CD4-positive, alpha-beta T cell treated with Interferon alpha-2 for 1 hour (primary cell): ENCODE measurements around the gene DNAJB8.

Experiments used
- DNase-seq, 2 donors: peaks; one replicate each; pipeline ENCODE4 v3.0.0-alpha.2; 2020 to 2022

The DNAJB8 gene

DNA sequence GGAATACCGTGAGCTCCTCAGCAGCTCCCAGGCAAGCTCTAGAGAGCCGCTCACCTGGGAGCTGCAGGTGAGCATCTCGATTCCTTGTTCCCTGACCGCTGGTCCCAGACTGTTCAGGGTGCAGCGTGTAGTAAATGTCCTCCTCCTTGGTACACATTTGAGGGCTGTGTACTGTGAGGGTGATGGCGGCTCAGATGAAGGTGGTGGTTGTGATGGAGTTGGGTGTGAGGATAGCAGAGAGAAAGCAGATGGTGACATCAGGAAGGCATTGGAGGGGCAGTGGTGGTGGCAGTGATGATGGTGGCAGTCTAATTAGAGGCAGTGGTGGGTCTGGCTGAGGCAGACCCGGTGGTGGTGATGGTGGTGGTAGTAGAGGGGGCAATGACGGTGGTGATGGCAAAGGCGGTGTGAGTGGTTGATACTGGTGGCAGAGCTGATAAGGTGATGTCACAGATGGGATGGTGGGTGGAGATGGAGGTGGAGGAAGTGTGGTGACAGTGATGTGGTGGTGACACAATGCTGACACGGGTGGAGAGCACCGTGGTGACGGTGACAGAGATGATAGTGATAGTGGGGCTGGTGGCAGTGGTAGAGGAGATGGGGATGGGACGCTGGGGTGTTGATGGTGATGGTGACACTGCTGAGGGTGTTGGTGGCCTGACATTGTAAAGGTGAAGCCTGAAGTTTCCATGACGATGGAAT is at the start of gene DNAJB8:
Gene DNAJB8, minus strand, starts transcription at position 51 of the 702 bp plus-strand sequence. CDS start 3,645 bp downstream, outside the sequence.
- peak; percentile 15 to 22 for DNase-seq

DNA sequence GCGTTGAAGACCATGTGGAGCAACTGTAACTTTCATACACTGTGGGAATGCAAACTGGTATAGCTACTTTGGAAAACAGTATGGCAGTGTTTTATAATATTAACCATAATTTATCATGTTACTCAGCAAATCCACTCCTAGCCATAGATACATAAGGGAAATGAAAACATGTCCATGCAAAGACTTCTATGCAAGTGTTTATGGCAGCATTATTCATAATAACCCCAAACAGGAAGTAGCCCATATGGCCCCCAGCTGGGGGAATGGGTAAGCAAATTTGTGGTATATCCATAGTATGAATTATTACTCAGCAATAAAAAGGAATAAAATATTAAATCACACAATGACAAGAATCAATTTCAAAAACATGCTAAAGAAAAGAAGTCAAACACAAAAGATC is 49.3 kb upstream of the DNAJB8 start:
- DNase-seq, result no peak

DNA sequence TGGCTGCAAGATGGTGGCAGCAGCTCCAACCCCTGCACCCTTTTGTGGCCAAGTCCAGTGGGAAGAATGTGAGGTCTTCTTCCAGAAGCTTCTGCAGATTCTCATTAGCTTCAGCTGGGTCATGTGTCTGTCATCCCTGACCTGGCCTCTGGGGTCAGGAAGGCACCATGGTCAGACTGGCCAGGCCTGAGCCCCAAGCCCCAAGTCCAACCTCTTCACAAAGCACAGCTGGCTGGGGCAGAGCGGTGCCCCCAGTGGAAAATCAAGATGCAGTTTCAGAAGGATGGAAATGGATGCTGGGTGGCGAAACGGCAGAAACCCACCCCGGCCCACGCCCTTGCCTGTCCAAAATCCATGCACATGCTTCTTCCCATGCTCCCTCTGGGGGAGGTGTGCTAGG is 42.2 kb upstream of the DNAJB8 start:
- DNase-seq, result no peak

DNA sequence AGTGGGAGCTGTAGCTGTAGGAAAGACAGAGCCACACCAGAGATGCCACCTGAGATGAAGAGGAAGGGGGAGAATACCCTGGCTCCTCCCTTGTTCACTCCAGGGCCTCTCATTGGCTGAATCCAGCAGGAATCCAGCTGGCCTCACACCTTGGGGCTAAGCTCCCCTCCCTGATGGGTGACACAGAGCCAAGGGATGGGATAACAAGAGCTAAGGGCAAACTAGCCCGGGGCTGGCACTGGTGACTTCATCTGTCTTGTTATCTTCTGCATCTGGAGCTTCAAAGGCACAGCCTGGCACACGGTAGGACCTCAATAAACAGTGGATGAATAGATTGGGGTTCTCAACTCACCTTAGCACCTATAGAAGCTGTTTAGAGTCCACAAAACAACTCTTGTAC is 40.1 kb upstream of the DNAJB8 start:
- DNase-seq, result no peak

DNA sequence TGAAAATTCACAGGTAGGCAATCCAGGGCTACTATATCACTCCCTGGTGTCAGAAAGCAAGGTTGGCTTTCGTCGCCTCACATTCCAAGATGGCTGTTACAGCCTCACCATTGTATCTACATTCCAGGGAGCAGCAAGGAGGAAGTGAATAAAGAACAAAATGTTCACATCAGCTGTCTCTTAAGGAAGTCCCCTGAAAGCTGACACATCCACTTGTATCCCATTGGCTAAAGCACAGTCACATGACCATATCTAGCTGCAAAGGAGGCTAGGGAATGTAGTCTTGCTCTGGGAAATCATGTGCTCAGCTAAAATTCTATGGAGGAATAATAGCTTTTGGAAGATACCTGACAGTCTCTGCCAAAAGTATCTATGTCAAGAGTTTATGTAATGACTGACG is 39.1 kb upstream of the DNAJB8 start:
- no peak for DNase-seq

DNA sequence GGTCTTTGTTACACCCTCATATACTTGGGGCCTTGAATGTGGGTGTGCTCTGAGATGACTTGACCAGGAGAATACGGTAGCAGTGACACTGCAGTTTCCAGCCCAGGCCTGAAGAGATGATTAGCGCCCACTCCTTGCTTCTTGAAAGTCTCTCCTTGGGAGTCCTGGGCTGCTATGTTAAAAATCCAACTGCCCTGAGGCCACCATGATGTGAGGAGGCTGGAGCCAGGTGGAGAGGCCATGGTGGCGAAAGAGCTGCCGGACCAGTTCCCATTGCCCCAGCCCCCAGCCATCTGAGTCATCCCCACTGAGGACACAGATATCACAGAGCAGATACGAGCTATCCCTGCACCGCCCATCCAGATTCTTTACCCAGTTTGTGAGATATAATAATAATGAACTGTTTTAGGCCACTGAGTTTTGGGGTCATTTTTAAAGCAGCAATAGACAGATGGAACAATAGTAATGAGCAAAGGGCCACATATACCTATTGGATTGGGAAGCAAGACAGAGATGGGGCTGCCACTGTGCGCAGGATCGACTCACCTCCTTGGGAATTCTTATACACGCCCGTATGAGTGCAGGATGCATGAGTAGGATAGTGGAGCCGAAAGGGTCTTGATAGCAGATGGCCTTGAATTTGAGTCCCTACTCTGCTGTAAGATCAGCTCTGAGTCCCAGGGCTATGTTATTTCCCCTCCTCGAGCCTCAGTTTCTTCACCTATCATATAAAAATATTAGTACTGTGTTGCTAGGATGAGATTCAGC is 38.5 kb upstream of the DNAJB8 start:
- no peak for DNase-seq

DNA sequence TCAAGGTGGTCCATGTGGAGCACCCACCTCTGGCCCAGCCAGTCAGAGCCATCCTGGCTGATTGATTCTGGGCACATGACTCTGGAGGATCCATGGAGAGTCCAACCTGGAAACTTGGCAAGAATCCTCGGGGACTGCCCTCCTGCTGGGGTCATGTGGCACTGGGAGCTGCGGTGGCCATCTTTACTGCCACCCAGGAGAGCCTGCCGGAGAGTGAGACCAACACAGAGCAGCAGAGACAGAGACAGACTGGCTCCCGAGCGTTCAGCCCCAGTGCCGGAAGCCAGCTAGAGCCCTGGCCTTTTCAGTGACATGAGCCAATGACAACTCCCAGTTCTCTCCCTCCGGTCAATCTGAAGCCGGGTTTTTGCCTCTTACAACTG is 37.8 kb upstream of the DNAJB8 start:
- no peak for DNase-seq

DNA sequence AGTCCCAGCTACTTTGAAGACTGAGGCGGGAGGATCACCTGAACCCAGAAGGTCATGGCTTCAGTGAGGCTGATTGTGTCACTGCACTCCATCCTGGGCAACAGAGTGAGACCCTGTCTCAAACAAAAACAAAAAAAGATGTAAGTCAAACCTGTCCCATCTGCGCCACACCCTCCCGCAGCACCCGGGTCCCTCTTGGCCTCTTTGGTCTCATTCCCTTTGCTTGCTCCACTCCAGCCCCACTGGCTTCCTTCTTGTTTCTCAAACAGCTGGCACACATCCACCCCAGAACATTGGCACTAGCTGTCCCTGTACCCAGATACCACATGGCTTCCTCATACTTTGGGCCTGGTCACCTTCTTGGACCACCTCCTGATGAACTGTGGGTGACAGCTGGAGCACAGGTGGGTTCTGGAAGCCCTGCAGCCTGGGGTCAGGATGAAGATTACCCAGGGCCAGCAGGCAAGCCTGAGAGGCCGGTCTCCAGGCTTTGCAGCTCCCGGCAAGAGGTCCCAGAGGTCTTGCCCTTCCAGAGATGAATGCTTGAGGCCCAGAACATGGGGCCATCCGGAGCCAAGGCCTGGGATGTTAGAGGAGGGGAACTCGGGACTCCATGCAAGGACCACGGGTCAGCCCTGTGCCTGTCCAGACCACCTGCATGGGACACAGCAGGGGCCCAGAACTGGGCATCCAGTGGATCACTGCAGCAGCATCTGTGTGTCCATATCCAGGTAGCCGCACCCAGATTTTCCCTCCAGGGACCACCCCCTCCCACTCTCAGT is 37.3 kb upstream of the DNAJB8 start:
- no peak for DNase-seq

DNA sequence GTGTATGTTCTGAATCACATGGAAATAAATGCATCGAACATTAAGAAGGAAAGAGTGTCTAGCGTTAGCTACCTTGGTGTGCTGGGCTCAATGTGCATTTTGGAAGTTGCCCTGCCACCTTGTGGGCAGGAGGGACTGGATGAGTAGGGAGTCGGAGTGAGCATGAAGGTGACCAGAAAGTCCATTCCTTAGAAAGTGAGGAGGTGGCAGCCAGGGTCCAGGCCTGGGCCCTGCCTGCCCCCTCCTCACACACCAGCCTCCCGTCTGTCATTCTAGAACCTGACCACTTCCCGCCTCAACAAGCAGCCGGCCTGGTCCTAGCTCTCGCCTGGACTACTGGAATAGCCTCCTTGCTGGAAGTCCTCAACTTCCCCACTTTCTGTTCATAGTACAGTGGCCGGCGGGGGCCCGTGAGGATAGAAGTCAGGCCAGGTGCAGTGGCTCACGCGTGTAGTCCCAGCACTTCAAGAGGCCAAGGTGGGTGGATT is 36.5 kb upstream of the DNAJB8 start:
- DNase-seq, result no peak

DNA sequence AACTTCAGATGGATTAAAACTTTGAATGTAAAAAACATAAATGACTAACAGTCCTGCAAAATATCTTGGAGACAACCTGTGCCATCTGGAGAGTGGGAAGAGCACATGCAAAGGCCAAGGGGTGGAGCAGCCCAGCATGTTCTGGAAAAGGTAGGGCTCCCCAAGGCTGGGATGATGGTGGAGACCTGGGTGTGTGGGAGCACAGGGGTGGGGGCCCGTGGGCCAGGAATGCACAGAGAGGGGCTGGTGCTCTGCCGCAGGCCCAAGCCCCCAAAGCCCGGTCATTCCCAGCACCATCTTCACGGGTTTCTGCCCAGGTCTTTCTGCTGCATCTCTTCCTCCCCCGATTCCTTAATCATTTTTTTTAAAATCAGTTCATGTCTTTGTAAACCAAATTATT is 36.0 kb upstream of the DNAJB8 start:
- no peak for DNase-seq

DNA sequence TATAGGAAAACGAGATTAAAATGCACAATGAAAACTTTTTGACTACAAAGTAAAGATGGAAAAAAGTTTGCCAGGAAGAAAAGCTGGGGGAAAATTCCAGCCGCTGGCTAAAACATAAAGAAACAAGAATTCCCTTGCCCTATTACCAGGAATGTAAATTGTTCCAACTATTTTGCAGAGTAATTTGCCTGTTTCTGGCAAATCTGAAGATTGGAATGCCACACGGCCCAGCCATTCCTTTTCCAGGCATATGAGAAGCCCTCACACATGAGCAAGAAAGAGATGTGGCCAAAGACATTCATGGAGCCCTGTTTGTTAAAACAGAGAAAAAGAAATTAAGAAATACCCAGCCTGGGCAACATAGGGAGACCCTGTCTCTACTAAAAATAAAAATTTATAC is 34.7 kb upstream of the DNAJB8 start:
- no peak for DNase-seq

DNA sequence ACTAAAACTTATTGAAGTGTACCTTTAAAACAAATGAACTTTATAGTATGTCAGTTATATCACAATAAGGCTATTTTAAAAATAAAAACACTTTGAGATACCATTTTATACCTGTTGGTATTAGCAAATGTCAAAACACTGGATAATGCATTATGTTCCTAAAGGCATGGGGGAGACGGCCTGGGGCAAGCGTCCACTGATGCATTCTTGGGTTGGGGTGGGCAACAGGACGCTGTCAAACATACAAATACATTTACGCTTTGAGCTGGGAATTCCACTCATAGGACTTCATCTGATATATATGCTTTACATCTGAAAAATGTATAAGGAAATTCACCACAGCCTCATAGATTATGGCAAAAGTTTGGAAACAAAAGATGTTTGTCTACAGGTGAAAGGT is 33.9 kb upstream of the DNAJB8 start:
- no peak for DNase-seq

DNA sequence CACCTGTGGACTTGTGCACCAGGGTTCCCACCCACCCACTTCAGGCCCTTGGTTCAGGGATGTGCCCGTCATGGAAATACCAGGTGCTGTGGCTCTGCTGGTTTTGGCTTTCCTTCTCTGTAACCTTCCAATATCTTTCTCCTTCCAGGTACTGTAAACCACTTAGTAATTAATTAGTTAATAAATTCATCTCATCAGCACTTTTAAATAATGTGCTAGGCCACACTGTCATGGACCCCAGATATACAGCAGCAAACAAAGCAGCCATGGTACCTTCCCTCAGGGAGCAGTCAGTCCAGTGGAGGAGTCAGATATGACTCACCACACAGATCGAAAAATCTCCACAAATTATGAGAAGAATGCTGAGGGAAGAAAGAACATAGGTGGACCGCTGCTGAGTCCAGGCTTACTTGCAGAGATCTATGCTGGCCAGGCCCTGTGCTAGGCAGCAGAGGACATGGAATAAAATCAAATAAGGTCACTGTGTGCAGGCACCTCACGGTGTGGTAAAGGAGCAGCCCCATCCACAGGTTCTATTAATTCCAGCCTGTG is 33.1 kb upstream of the DNAJB8 start:
- DNase-seq, result no peak

DNA sequence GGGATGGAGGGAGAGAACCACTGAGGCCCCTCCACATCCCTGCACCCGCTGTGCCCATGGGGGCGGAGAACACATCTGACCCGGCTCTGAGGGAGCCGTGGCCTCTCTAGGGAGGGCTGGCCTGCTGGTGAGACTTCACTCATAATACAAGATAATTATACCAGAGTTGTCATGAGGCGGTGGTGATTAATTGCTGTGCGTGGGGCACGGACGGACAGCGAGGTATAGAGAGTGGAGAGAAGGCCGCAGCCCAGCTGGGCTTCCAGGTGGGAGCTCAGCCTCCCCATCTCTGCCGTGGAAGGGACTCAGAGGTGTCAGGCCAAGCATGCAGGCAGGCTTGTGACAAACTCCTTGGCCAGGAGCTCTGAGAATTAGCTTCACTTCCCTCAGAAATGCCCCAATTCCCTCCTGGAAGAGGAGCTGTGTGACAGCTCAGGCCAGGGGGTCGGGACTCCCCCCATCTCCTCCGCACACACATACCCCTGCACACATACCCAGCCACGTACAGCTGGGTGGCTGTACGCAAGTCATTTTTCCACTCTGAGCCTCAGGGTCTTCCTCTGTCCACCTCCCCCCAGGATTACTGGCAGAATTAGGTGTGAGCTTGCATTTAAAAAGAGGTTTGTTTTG is 32.3 kb upstream of the DNAJB8 start:
- DNase-seq, result no peak

DNA sequence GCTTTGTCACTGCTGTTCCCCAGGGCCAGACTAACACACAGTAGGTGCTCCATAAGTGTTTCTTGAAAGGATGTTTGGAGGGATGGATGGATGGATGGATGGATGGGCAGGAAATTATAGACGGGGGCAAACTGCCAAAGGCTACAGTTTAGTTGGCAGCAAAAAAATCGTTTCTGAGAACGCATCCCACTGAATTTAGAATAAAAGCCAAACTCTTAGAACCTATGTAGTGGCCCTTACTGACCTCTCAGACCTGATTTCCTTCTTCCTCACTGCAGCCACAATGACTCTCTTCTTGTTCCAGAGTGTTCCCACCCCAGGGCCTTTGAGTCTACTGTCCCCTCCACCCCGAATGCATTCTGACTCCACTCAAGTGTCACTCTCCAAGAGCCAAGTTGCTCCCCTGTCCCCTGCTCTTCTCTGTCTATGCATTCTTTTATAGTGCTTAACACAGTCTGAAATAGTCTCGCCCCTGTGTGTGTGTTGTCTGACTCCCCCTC is 31.5 kb upstream of the DNAJB8 start:
- no peak for DNase-seq

DNA sequence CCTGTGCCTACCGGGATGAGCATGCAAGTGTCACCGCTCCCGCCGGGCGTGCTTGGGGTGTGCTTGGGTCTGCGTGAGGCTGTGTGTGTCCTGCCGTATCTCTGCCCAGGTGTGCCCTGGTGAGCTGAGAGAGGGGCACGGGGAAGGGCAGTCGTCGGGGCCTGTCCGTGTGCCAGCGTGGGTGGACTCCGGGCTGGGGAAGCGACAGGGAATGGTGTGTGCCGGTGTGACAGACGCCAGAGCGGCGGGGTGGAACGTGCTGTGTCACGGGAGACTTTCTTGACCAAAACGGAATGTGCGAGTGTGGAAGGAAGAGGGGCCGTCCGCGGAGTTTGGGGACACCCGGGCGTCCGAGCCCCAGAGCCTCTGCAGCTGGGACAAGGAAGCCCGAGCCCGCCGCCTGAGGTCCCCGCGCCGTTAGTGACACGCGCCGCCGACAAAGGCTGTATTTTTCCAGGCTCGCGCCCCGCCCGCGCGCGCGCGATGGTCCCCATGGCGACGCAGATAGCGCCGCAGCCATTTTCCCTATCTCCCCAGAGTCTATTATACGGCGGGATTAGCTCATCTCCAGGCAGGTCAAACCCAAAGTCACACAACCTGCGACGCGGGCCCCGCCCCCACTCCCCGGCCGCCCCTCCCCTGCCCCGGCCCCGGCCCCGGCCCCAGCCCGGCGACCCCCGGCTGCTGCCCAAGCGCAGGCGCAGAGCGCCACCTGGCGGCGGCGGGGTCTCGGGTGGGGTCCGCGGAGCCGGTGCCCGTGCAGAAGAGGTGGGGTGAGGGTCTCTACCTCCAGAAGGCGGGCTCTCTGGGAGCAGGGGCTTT is 30.8 kb upstream of the DNAJB8 start:
- DNase-seq, result peak; percentile 37 to 57

DNA sequence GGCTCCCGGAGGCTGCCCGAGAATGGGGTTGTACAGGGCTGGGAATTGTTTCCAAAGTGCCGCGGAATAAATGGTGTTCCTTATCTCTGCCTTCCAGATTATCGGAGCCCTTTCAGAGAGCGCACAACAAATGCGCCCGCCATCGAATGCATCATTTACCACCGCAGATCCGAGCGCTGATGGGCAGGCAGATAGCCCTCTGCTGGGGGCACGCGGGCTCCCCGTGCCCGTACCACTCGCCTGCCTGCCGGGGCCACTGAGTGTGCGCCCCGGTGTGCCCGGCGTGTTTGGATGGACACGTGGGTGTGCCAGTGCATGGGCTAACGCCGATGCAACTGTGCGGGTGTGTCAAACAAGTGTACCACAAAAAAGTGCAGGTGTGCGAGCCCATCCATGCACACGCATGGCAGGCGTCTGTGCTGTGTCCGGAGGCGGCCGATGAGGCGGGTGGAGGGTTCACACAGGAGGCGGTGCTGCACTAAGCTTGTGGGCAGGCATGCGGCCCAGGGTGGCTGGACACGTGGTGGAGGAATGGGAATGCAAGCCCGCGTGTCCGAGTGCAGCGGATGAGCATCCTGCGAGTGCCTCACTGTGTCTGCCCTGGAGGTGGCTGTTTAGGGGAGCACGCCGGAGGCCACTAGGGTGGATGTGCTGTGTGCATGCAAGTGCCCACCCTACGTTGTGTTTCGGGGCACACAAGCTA is 30.1 kb upstream of the DNAJB8 start:
- DNase-seq, result no peak

DNA sequence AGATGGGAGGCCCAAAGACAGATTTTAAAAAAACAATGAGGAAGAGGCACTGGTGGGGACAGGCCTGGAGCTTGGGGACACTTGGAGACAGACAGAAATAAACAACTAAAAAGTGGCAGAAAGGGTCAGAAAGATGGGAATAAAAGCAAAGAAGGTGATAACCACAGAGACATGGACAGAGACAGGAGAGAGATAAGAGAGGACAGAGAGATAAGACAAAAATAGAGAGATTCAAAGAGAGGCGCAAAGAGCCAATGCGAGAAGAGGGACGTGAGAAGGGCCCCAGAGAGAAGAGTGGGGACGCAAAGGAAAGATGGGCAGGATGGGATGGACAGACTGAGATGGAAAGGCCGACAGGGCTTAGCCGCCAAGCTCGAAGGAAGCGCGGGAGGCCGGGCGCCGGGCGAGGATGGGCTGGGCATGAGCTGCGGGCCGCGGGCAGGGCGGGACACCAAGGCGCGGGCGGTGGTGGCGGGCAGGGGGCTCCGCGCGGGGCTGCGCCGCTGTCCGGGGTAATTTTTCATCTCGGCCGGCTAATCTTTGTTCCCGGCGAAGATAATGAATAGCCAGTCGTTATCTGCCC is 29.4 kb upstream of the DNAJB8 start:
- no peak for DNase-seq

DNA sequence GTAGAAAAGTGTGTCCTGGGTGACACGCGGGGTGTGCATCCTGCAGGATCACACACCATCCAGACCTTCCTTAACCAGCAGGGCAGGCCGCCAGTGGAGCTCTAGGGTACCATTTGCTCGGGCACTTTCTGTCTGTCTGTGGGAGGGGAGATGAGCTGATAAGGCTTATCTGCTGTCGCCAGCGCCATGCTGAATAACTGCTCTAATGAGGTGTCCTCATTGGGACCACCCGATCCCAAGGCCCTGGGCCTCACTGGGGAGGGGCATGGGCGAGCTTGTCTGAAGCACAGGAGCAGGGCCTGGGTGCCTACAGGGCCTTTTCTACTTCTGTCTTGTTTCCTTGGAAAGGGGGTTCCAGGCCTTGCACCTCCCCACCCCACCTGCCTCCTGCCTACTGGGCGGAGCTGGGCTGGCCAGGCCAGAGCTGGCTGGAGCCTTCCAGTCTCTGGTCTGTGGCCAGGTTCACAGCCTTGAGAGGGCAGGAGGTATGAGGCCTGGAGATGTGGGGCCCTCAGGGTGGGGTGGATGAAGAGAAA is 28.8 kb upstream of the DNAJB8 start:
- no peak for DNase-seq

DNA sequence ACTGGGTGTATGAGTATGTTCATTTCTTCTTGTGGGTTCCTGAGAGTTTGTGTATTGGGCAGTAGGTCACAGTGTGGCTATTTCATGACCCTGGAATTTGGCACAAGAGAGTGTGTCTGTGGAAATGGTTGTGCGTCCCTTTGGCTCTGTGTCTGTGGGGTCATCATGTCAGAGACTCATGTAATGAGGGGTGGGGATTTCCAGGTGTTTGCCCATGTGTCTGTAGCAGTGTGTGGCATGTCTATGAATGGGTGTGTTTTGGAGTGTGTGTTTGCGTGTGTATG is 27.6 kb upstream of the DNAJB8 start:
- DNase-seq, result no peak
